K562 (cell line): ENCODE measurements around the gene PTBP3. TPM values are rescaled to one million over a fixed set of nuclear protein-coding genes. Genes with fewer than 3 reads are reported as not detected.

ENCODE experiments used
- EGR1 ChIP-seq: fragments of 450-650 bp; conservative IDR thresholded peaks from 2 replicates; pipeline ENCODE4 v1.6.1; 2017; ENCODE audit warnings: mild to moderate bottlenecking
- ZNF174 ChIP-seq: fragments of 250-450 bp; sonication (Bioruptor Pico); IDR thresholded peaks from 2 replicates; pipeline ENCODE4 v1.4.0; 2020; ENCODE audit warnings: mild to moderate bottlenecking
- ZNF347 ChIP-seq: fragments of 450-650 bp; formaldehyde crosslinking; IDR thresholded peaks from 2 replicates; pipeline ENCODE4 v1.4.0; 2020; ENCODE audit warnings: low read depth, mild to moderate bottlenecking, moderate library complexity
- polyA plus RNA-seq, 8 experiments: library from polyadenylated mRNA; depleted of rRNA in 4 of 8; stranded (reverse) in 5 of 8; unstranded in 3 of 8; fragments of >200 nt; fragmentation: Nextera tagmentation in 2 of 8; fragmentation: Illumina TruSeq in 1 of 8; extraction: Ambion mirVana in 2 of 8; extraction: Trizol in 1 of 8; gene quantifications; 2 replicates each; pipeline versions ENCODE4 v1.2.1 to v1.2.3, GENCODE V29; 2011 to 2014; ENCODE audit warnings: inconsistent platforms in 1 of 8, missing spikeins in 1 of 8
- total RNA-seq, 7 experiments: library from RNA; depleted of rRNA in 6 of 7; stranded (reverse); fragments of >200 nt in 6 of 7; fragmentation: Illumina TruSeq in 2 of 7; extraction: Trizol in 2 of 7; gene quantifications; 2 replicates each; pipeline versions ENCODE4 v1.2.1 to v1.2.3, GENCODE V29; 2011 to 2021; ENCODE audit warnings: low replicate concordance in 1 of 7
- TF ChIP-seq, protein P1 (sequence below), 3 experiments: fragments of 200-800 bp in 1 of 3; fragments of 250-450 bp in 1 of 3; fragments of 450-650 bp in 1 of 3; sonication (Bioruptor Pico) in 1 of 3; sonication (Bioruptor generic) in 1 of 3; formaldehyde crosslinking in 1 of 3; IDR thresholded peaks; 2 replicates each; pipeline versions ENCODE4 v1.6.1 to v1.8.0; 2016 to 2022; ENCODE audit warnings: mild to moderate bottlenecking in 2 of 3, missing genetic modification characterization in 2 of 3, missing compliant biosample characterization in 1 of 3, moderate library complexity in 1 of 3
- TF ChIP-seq, protein P2 (sequence below): fragments of 250-450 bp; sonication (Bioruptor Pico); IDR thresholded peaks from 2 replicates; pipeline ENCODE4 v1.5.0; 2020; ENCODE audit warnings: mild to moderate bottlenecking, borderline replicate concordance
- TF ChIP-seq, protein P3 (sequence below): IDR thresholded peaks from 2 replicates; pipeline ENCODE4 v1.6.1; 2011; ENCODE audit warnings: borderline replicate concordance, low read depth, mild to moderate bottlenecking, moderate library complexity, low read length; ENCODE audit not compliant: insufficient read depth, poor library complexity, severe bottlenecking
- TF ChIP-seq, protein P4 (sequence below): fragments of 450-650 bp; IDR thresholded peaks from 2 replicates; pipeline ENCODE4 v1.6.1; 2017; ENCODE audit warnings: mild to moderate bottlenecking, moderate library complexity

The PTBP3 gene
- total and polyA plus RNA-seq, 9 of the 15 experiments (the other 6 are each of a cell fraction or from before 2014, with no cell fraction given), result 22.4 to 132 (median 68.0) TPM

DNA sequence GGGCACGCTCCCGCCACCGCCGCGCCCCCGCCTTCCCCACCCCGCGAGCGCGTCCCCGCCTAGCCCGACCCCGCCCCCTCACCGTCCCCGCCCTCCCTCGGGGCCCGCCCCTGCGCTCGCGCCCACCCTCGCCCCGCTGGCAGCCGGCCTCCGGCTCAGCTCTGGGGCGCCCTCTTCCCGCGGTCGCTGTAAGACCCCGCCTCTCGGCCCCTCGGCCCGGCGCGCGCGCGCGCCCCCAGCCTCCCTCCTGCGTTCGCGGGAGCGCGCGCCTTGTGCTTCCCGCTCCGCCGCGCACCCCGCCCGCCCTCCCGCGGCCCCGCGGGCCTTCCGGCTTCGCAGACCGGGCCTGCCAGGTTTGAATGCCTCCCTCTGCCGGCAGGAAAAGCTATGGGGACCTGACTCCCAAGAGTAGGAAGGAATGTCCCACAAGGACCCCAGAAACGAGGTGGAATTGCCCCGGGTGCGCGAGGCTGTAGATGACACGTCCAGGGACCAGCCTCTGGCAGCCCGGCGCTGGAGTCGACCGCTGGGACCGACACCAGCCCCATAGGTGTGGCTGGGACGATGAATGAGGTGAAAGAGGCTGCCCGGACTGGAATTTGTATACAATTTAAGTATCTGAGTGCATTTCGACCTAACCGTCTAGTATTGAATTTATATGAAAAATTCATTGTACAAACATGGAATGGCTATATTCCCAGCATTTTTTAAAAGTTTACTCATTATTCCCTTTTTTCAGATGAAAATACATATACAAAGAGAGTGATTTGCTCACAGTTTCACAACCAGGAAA, 416 bp upstream of the PTBP3 start (continued):
- TF ChIP-seq, protein P1, sequence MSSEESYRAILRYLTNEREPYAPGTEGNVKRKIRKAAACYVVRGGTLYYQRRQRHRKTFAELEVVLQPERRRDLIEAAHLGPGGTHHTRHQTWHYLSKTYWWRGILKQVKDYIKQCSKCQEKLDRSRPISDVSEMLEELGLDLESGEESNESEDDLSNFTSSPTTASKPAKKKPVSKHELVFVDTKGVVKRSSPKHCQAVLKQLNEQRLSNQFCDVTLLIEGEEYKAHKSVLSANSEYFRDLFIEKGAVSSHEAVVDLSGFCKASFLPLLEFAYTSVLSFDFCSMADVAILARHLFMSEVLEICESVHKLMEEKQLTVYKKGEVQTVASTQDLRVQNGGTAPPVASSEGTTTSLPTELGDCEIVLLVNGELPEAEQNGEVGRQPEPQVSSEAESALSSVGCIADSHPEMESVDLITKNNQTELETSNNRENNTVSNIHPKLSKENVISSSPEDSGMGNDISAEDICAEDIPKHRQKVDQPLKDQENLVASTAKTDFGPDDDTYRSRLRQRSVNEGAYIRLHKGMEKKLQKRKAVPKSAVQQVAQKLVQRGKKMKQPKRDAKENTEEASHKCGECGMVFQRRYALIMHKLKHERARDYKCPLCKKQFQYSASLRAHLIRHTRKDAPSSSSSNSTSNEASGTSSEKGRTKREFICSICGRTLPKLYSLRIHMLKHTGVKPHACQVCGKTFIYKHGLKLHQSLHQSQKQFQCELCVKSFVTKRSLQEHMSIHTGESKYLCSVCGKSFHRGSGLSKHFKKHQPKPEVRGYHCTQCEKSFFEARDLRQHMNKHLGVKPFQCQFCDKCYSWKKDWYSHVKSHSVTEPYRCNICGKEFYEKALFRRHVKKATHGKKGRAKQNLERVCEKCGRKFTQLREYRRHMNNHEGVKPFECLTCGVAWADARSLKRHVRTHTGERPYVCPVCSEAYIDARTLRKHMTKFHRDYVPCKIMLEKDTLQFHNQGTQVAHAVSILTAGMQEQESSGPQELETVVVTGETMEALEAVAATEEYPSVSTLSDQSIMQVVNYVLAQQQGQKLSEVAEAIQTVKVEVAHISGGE (CRISPR knock-in tag; IDR thresholded peaks at IDR 0.05), result peak in 1 of 3 experiments; percentile 71; a peak in 2 of 6 replicates
- TF ChIP-seq EGR1 (no peak; the same call in 1 of the 2 replicates), ZNF174 (no peak), ZNF347 (no peak)
- TF ChIP-seq, protein P2, sequence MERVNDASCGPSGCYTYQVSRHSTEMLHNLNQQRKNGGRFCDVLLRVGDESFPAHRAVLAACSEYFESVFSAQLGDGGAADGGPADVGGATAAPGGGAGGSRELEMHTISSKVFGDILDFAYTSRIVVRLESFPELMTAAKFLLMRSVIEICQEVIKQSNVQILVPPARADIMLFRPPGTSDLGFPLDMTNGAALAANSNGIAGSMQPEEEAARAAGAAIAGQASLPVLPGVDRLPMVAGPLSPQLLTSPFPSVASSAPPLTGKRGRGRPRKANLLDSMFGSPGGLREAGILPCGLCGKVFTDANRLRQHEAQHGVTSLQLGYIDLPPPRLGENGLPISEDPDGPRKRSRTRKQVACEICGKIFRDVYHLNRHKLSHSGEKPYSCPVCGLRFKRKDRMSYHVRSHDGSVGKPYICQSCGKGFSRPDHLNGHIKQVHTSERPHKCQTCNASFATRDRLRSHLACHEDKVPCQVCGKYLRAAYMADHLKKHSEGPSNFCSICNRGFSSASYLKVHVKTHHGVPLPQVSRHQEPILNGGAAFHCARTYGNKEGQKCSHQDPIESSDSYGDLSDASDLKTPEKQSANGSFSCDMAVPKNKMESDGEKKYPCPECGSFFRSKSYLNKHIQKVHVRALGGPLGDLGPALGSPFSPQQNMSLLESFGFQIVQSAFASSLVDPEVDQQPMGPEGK (CRISPR knock-in tag), result no peak
- TF ChIP-seq, protein P3, sequence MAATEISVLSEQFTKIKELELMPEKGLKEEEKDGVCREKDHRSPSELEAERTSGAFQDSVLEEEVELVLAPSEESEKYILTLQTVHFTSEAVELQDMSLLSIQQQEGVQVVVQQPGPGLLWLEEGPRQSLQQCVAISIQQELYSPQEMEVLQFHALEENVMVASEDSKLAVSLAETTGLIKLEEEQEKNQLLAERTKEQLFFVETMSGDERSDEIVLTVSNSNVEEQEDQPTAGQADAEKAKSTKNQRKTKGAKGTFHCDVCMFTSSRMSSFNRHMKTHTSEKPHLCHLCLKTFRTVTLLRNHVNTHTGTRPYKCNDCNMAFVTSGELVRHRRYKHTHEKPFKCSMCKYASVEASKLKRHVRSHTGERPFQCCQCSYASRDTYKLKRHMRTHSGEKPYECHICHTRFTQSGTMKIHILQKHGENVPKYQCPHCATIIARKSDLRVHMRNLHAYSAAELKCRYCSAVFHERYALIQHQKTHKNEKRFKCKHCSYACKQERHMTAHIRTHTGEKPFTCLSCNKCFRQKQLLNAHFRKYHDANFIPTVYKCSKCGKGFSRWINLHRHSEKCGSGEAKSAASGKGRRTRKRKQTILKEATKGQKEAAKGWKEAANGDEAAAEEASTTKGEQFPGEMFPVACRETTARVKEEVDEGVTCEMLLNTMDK, result no peak
- TF ChIP-seq, protein P4, sequence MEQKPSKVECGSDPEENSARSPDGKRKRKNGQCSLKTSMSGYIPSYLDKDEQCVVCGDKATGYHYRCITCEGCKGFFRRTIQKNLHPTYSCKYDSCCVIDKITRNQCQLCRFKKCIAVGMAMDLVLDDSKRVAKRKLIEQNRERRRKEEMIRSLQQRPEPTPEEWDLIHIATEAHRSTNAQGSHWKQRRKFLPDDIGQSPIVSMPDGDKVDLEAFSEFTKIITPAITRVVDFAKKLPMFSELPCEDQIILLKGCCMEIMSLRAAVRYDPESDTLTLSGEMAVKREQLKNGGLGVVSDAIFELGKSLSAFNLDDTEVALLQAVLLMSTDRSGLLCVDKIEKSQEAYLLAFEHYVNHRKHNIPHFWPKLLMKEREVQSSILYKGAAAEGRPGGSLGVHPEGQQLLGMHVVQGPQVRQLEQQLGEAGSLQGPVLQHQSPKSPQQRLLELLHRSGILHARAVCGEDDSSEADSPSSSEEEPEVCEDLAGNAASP, result no peak
